Measurements from ENCODE around the gene PCDHGA1. TPM values are rescaled to one million over a fixed set of nuclear protein-coding genes. Genes with fewer than 3 reads are reported as not detected.
"Not testable (repeated sequence)": the region's sequence is repeated elsewhere in the genome, so short reads cannot be mapped to it uniquely, and the experiment has no call there.

Gene PCDHGA1
- total and polyA plus RNA-seq, 9 of the 15 experiments (the other 6 are each of a cell fraction or from before 2014, with no cell fraction given), result 0.05 to 0.26 (median 0.18) TPM; not detected in 2

GRCh38 chr5:141387557-141388311 is 57.4 kb downstream of the PCDHGA1 start, which contains the start of gene PCDHGB4:
TSS of gene PCDHGB4 (plus strand) at chr5:141387698. CDS start at chr5:141387885, 187 bp downstream.
- POLR2A ChIA-PET, result not testable (repeated sequence)

More at GRCh38 chr5:141387557-141388311, 57.4 kb downstream of the PCDHGA1 start, which contains the start of gene PCDHGB4:
- 16% methylated on average over 15 of the region's 40 CpGs for WGBS (ENCODE audit: insufficient coverage, low coverage, missing lambda C conversion rate)
- peaks cover 6 to 35% of the 10 kb centered on the region in 2 experiments; a peak in 4 of 5 replicates for H3K27me3 ChIP-seq (ENCODE audit: control insufficient read depth in 2 of 2, insufficient read depth in 2 of 2, low read length in 2 of 2)
- FAIRE-seq (peak; percentile 66), ATAC-seq (peak; percentile 81), DNase-seq (ENCODE audit: extremely low read depth in 1 of 4, low spot score in 3 of 4) (peak in 1 of 4 experiments; percentile 12)
- H3K9me3 ChIP-seq (replicated peaks; ENCODE audit: control insufficient read depth, insufficient read depth, low read depth, low read length); H2AFZ ChIP-seq (ENCODE audit: low read depth, low read length); BruUV-seq (replicated peaks); CTCF ChIA-PET (ENCODE audit: low intra/inter-chr PET ratio); H3K4me2 ChIP-seq (ENCODE audit: insufficient read depth, low read length); H3K9ac ChIP-seq (ENCODE audit: insufficient read depth in 1 of 2, low read depth in 2 of 2, low read length in 2 of 2); H3K9me1 ChIP-seq (ENCODE audit: control insufficient read depth, insufficient read depth, low read length); H3K36me3 ChIP-seq (ENCODE audit: control insufficient read depth, insufficient read depth, low read length); intact Hi-C loops (cut with micrococcal nuclease); H3K27ac ChIP-seq (ENCODE audit: extremely low read depth, low read depth, low read length); H3K4me3 ChIP-seq; H3K79me2 ChIP-seq (ENCODE audit: control insufficient read depth, insufficient read depth, low read length); H4K20me1 ChIP-seq (replicated peaks; ENCODE audit: control insufficient read depth, insufficient read depth, low read length); in situ Hi-C loops (cut with MboI): not testable (repeated sequence)
- TF ChIP-seq RAD21 (CRISPR knock-in tag; conservative IDR thresholded peaks at IDR 0.05 in 1 of 2, IDR thresholded peaks at IDR 0.05 in 1 of 2), result peak in 1 of 2 experiments; percentile 31; a peak in 1 of 4 replicates
- peak; percentile 22 to 47 (median 42); a peak in 2 of 6 replicates for TF ChIP-seq CTCF (IDR thresholded peaks at IDR 0.05 in 2 of 3, conservative IDR thresholded peaks at IDR 0.05 in 1 of 3; ENCODE audit: insufficient read depth in 2 of 3, low read depth in 1 of 3, low read length in 3 of 3)
- TF ChIP-seq ZBTB33 (CRISPR knock-in tag; IDR thresholded peaks at IDR 0.05), result peak; percentile 39; the same call in 1 of the 2 replicates
- TF ChIP-seq NRF1 (conservative IDR thresholded peaks at IDR 0.05 in 1 of 2, IDR thresholded peaks at IDR 0.05 in 1 of 2), result peak; percentile 78 to 81
- H3K4me1 ChIP-seq (replicated peaks in 1 of 2; ENCODE audit: control insufficient read depth in 2 of 2, insufficient read depth in 2 of 2, low read length in 2 of 2), result peaks cover 0 to 12% of the 10 kb centered on the region in 2 experiments; a peak in 2 of 5 replicates

All from K562 (cell line).